Neural progenitor cell (in vitro differentiated cells): ENCODE measurements around the gene RASA2.

Source experiments
- CTCF ChIP-seq: fragments of 200-600 bp; sonication (generic); IDR thresholded peaks from 2 replicates; pipeline ENCODE4 v1.5.1; 2017; ENCODE audit warnings: antibody characterized with exemption, mild to moderate bottlenecking
- EZH2 ChIP-seq: fragments of 200-600 bp; sonication (generic); IDR thresholded peaks from 2 replicates; pipeline ENCODE4 v1.6.1; 2017; ENCODE audit warnings: antibody characterized with exemption, mild to moderate bottlenecking, moderate library complexity

GRCh38 chr3:141553055-141553454 is 66.2 kb downstream of the RASA2 start:
- TF ChIP-seq CTCF (no peak), EZH2 (no peak)
